ENCODE measurements around the gene ZNF174.

Gene ZNF174

DNA sequence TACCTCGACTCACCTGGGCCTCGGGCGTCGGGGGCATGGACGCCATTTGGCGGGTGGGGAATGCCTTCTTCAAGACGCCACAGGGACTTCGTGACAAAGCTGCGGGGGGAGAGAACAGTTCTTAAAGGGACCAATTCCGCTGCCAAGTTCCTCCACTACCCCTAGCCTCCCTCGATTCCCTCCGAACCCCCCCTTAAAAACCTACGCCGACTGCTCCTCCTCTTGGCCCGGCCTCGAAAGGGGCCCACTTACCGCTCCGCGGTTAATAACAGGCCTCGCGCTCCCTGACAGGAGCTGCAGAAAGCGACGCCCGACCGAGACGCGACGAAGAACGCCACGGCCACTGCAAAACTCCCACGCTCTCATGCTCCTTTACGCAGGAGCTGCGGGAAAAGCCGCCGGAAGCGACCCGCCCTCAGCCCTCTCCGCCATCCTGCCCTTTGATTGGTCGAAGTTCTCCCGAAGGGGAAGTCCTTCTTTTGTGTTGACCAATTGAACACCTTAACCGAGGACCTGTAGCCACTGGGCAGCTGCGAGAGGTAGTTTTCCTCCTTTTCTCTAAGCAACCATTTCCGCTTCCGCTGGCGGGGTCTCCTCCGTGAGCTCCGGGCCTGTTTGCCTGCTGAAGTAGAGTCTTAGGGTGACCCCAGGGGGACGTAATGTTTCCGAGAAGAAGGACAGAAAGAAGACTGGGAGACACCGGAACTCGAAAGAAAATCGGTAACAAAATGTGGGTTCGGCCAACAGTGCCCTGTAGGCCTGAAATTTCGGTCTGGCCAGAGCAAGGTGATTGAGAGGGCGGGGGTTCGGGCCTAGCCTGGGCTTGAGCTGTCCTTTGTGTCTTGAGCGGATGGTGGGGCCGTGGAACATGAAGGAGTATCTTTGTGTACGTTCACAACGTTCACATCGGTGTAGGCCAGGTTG is 42.4 kb downstream of the ZNF174 start, which contains the start of the genes NAA60 and ZNF597:
Gene NAA60, plus strand, starts transcription at position 573 of the 924 bp plus-strand sequence. CDS start 32,548 bp downstream, outside the sequence.
Gene ZNF597, minus strand, starts transcription at position 397 of the 924 bp plus-strand sequence. Its CDS starts 351 bp downstream, at position 46.
- DNase-seq (ENCODE audit: low read depth): peak; percentile 53

DNA sequence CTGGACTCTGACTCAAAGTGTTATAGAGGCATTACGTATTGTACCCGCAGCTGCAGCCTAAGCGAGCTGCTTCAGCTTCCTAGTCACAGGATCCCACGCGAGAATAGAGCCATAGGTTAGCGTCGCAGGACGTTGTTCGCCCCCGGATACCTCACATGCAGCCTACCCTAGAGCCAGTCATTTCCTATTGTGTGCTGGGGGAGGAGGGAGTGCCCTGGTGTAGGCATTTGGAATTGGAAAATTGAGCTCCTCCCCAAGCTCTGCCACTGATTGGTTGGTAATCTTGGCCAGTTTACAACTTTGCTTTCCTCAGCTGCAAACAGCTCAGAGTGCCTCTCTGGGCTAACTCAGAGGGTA is 43.0 kb downstream of the ZNF174 start:
- no peak for DNase-seq (ENCODE audit: low read depth)

DNA sequence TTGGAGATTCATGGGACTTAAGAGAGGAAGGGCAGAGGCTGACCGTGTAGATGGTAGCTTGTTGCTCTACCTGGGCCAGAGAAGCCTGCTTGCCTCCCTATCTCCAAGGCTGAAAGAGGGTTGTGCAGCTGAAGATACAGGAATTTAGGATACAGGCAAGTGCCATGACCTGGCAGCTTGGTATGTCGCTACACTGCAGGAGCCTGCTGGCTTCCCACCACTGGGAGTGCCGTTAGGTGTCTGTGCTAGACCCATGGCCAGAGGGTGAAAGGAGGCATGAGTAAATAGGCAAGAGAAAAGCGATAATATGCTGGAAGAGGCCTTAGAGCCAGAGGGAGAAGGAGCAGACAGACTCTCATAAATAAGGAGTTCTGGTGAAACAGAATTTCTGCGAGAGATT is 53.1 kb downstream of the ZNF174 start:
- no peak for DNase-seq (ENCODE audit: low read depth)

DNA sequence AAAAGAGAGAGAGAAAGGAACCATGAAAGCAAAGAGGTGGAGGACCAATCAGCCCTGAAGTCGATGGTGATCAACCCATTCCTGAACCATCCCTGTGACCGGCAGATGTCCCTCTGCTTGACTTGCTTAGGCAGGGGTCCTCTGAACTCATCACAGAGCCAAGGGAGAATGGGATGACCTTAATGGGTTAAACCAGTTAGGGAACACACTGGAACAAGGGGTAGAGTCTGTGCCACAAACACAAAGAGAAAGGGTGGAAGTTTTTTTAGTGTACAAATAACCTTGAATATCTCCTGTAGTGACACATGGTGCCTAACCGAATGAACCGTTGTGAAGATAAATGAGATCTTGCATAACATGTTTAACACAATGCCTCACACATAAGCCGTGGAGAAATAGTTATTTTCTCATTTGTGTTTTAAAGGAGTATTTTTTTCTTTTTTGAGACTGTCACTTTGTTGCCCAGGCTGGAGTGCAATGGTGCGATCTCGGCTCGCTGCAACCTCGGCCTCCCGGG is 53.7 kb downstream of the ZNF174 start:
- DNase-seq (ENCODE audit: low read depth): no peak

DNA sequence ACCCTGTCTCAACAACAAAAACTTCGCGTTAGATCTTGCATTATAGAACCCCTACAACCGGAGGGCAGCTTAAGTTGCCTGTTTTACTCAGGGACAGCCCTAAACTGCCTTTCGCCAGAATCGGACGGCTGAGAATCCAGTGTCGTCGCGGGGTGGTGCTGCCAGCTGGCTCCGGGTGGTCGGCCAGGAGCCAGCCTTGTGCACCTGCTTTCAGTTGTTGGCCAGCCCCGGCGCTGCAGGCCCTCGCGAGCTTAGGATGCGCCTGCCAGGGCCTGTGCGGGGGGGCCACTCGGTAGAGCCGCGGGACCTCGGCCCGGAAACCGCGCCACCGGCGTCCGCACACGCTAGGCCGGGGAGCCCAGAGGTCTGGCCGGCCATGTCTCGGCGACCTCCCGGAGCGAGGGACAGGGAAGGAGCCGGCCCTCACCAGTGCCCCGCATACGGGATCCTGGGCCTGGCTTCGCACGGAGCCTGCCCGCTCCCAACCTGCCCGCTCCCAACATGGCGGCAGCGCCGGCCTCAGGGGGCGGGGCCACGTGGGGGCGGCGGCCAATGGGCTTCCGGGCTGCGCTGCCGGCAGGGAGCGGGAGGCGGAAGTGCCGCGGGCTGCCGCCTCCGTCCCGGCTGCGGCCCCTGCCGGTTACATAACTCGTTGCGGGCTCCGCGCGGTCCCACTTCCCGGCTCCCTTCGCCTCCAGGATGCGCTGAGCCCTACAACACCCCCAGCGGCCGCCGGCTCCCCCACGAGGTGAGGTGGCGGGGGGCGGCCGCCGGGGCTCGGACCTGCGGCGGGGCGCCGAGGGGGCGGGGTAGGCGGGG is 56.6 kb downstream of the ZNF174 start:
- peak; percentile 83 for DNase-seq (ENCODE audit: low read depth)

DNA sequence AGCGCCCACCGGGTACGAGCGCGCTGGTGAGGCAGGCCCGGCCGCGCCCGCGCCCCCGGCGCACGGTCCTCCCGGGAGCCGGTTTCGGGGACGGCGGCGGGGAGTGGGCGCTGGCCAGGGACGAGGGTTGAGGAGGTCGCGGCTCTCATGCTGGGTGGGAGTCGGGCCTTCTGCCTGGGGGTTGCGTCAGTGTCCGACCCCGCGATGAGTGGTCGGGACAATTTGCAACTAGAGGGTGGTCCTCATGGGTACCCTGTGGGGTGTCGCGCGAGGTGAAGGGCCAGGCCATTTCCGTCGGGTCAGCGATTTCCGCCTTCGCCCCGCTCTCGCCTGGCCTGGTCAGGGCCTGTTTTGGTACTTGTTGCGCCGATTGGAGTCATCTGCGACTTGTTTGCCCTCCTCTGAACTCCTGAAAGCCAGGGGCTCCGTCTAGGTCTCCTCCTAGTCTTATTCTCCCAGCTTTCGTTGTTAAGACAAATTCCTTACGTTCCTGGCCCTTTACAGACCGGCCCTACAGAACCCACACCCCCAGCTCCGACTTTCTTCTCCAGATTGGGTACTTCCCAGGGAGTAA is 57.4 kb downstream of the ZNF174 start:
- DNase-seq (ENCODE audit: low read depth): no peak

DNA sequence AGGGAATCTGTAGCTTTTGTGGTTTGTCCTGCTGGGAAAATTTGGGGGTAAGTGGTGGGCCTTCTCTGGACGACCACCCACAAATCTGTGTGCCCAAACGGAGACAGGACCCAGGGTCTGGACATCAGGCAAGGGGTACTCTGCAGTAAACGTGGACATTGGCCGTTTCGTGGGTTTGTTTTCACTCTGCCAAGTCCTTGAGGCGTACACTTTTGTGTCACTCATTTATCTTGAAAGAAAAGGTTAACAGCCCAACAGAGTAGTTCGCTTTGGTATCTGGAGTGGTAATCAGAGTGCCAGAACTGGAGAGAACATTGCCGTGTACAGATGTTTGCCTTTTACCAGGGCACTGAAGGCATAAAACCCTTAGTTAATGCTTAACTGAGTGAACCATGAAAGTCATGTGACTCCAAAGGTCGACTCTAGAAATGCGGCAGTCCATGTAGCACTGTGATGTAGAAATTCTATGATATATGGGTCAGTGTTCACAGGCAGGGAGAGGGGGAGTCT is 57.9 kb downstream of the ZNF174 start:
- DNase-seq (ENCODE audit: low read depth): no peak
